DOHH2 (cell line): ENCODE measurements around the gene WLS.

ENCODE experiments used
- CTCF ChIP-seq: fragments of 200-600 bp; sonication (generic); IDR thresholded peaks from one replicate; pipeline ENCODE4 v1.5.1; 2014; ENCODE audit warnings: antibody characterized with exemption, mild to moderate bottlenecking, low read depth, low read length; ENCODE audit not compliant: poor library complexity, severe bottlenecking
- EZH2phosphoT487 ChIP-seq: fragments of 200-600 bp; sonication (generic); IDR thresholded peaks from 2 replicates; pipeline ENCODE4 v1.6.1; 2017; ENCODE audit warnings: borderline replicate concordance, mild to moderate bottlenecking, antibody characterized with exemption, low read length, moderate library complexity, mixed read lengths

GRCh38 chr1:68280286-68280685, 48.0 kb upstream of the WLS start:
- no peak for TF ChIP-seq CTCF
- no peak for TF ChIP-seq EZH2phosphoT487
